Subcutaneous adipose tissue (tissue), 4 donors: ENCODE measurements around the gene OR5B21. TPM values are rescaled to one million over a fixed set of nuclear protein-coding genes. Genes with fewer than 3 reads are reported as not detected.

Experiments used
- CTCF ChIP-seq: fragments of 450-650 bp; IDR thresholded peaks from one replicate; pipeline ENCODE4 v1.5.1; 2016; ENCODE audit warnings: low read depth, mild to moderate bottlenecking, control low read depth, antibody characterized with exemption, moderate library complexity
- total RNA-seq, 4 donors: library from RNA; depleted of rRNA; stranded (reverse); fragments of >200 nt; gene quantifications; one replicate each; pipeline ENCODE4 v1.1.0, GENCODE V29; 2016

OR5B21 gene
- total RNA-seq, 4 donors from 2014 or later = not detected

- TF ChIP-seq CTCF = no peak
Measured at GRCh38 chr11:58465690-58466089, 42.2 kb downstream of the OR5B21 start.

Other genes with a start within 250 kb of the OR5B21 start
- gene OR10W1, start 239.8 kb downstream of the OR5B21 start, total RNA-seq = not detected
- not detected for gene OR5B17, start 149.0 kb downstream of the OR5B21 start, total RNA-seq
- not detected for gene OR5B3, start 101.2 kb downstream of the OR5B21 start, total RNA-seq
- not detected for gene OR5B2, start 80.0 kb downstream of the OR5B21 start, total RNA-seq
- gene OR5B12, start 65.9 kb downstream of the OR5B21 start, total RNA-seq = not detected
- 10 to 100 TPM in 2 of 4 donors, 1 to 10 TPM in 2; 7.9 to 75.5 (median 14.2) TPM for gene LPXN, start 67.8 kb upstream of the OR5B21 start, total RNA-seq
- 10 to 100 TPM; 45.7 to 77.1 (median 55.5) TPM for gene ZFP91, start 71.0 kb upstream of the OR5B21 start, total RNA-seq
- 1 to 10 TPM in 2 of 4 donors, under 1 TPM in 2; 0.88 to 1.6 (median 1.2) TPM for gene CNTF, start 114.6 kb upstream of the OR5B21 start, total RNA-seq
- 10 to 100 TPM in 1 of 4 donors, 1 to 10 TPM in 3; 2.4 to 11.7 (median 6.2) TPM for gene GLYAT, start 223.8 kb upstream of the OR5B21 start, total RNA-seq